HepG2 (cell line): ENCODE results near the gene ZMIZ1. TPM values are rescaled to one million over a fixed set of nuclear protein-coding genes. Genes with fewer than 3 reads are reported as not detected.

Experiments
- ATAC-seq: fragments of 200-7000 bp; cut with Tn5 transposase; 3 replicates; pipeline ENCODE4 v1.9.1; 2020; ENCODE audit warnings: mild to moderate bottlenecking, moderate library complexity
- BruUV-seq: library from RNA; stranded (reverse); fragments of 400-500 nt; replicated peaks from 2 replicates; lab custom pipeline; 2021; lab: Mats Ljungman, UMichigan
- CTCF ChIA-PET: fragments of 300-600 bp; formaldehyde crosslinking; extraction: SDS; loops from one replicate; lab custom pipeline; 2021; ENCODE audit warnings: low total read pairs, inconsistent platforms, low intra/inter-chr PET ratio; lab: Yijun Ruan, JAX
- POLR2A ChIA-PET: fragments of 350-600 bp; sonication (Branson Sonifier 250); formaldehyde crosslinking; loops from one replicate; lab custom pipeline; 2020; ENCODE audit warnings: antibody characterized with exemption, inconsistent platforms; lab: Yijun Ruan, JAX
- DNase-seq: peaks from one replicate; pipeline ENCODE4 v3.0.0-alpha.2; 2015; ENCODE audit warnings: low spot score
- FAIRE-seq: peaks from 3 replicates; lab custom pipeline; 2011; peaks lifted over from hg19 to GRCh38; lab: Jason Lieb, UNC
- H2AFZ ChIP-seq: one replicate; pipeline ENCODE4 v1.6.1; 2011; ENCODE audit warnings: low read length, inconsistent platforms
- H3K27ac ChIP-seq: fragments of 300-600 bp; 3 replicates; pipeline ENCODE4 v1.8.0; 2011; ENCODE audit warnings: mixed run types, mild to moderate bottlenecking, mixed read lengths, low read length, inconsistent platforms; ENCODE audit not compliant: insufficient read depth; ENCODE audit errors: extremely low read length
- H3K27me3 ChIP-seq, 2 experiments: fragments of 200-600 bp in 1 of 2; 2 replicates in 1 of 2; 3 replicates in 1 of 2; pipeline versions ENCODE4 v1.6.0 to v1.8.0; 2011; ENCODE audit warnings: low read length in 2 of 2, mild to moderate bottlenecking in 2 of 2, moderate library complexity in 2 of 2, inconsistent platforms in 1 of 2; ENCODE audit not compliant: insufficient read depth in 2 of 2, control insufficient read depth in 1 of 2
- H3K36me3 ChIP-seq, 2 experiments: fragments of 200-600 bp in 1 of 2; replicated peaks in 1 of 2; 2 replicates in 1 of 2; 3 replicates in 1 of 2; pipeline versions ENCODE4 v1.5.1 to v1.8.0; 2011; ENCODE audit warnings: low read length in 2 of 2, inconsistent platforms in 1 of 2; ENCODE audit not compliant: insufficient read depth in 2 of 2, control insufficient read depth in 1 of 2
- H3K4me1 ChIP-seq: 2 replicates; pipeline ENCODE4 v1.5.1; 2012; ENCODE audit warnings: low read length, inconsistent platforms; ENCODE audit not compliant: insufficient read depth
- H3K4me2 ChIP-seq: 2 replicates; pipeline ENCODE4 v1.6.0; 2011; ENCODE audit warnings: low read depth, low read length, inconsistent platforms
- H3K4me3 ChIP-seq, 3 experiments: fragments of 200-600 bp in 1 of 3; sonication (generic), shearing (Covaris generic) in 1 of 3; replicated peaks in 1 of 3; 2 replicates each; pipeline ENCODE4 v1.5.1; 2011 to 2016; ENCODE audit warnings: low read length in 3 of 3, inconsistent platforms in 2 of 3, low read depth in 2 of 3, mild to moderate bottlenecking in 2 of 3, control low read depth in 1 of 3, mixed read lengths in 1 of 3; ENCODE audit not compliant: insufficient read depth in 1 of 3
- H3K79me2 ChIP-seq: one replicate; pipeline ENCODE4 v1.6.1; 2011; ENCODE audit warnings: low read length, inconsistent platforms; ENCODE audit not compliant: insufficient read depth
- H3K9ac ChIP-seq: 2 replicates; pipeline ENCODE4 v1.6.0; 2011; ENCODE audit warnings: mild to moderate bottlenecking, low read depth, low read length, inconsistent platforms; ENCODE audit not compliant: insufficient read depth
- H3K9me3 ChIP-seq: 2 replicates; pipeline ENCODE4 v1.5.1; 2012; ENCODE audit warnings: mild to moderate bottlenecking, low read length
- H4K20me1 ChIP-seq: 2 replicates; pipeline ENCODE4 v1.6.0; 2011; ENCODE audit warnings: inconsistent platforms, mild to moderate bottlenecking, low read length, moderate library complexity; ENCODE audit not compliant: insufficient read depth
- CEBPZ ChIP-seq: IDR thresholded peaks from 2 replicates; pipeline ENCODE4 v1.6.1; 2012; ENCODE audit warnings: low read length, improper control_type of control experiment
- FOXC1 ChIP-seq: sonication (generic); formaldehyde crosslinking; IDR thresholded peaks from 2 replicates; pipeline ENCODE4 v1.8.0; 2022; ENCODE audit warnings: mild to moderate bottlenecking, missing genetic modification reagents, borderline replicate concordance
- GTF3A ChIP-seq: sonication (generic); formaldehyde crosslinking; conservative IDR thresholded peaks from 2 replicates; pipeline ENCODE4 v1.4.0; 2020; ENCODE audit warnings: mild to moderate bottlenecking, missing genetic modification reagents
- MAFG ChIP-seq: sonication (generic); formaldehyde crosslinking; IDR thresholded peaks from 2 replicates; pipeline ENCODE4 v1.5.1; 2020; ENCODE audit warnings: mild to moderate bottlenecking, missing genetic modification reagents
- PBX2 ChIP-seq: IDR thresholded peaks from 2 replicates; pipeline ENCODE4 v1.6.1; 2016; ENCODE audit warnings: control low read depth
- THAP8 ChIP-seq: sonication (generic); formaldehyde crosslinking; IDR thresholded peaks from 2 replicates; pipeline ENCODE4 v1.5.1; 2020; ENCODE audit warnings: missing genetic modification reagents, mild to moderate bottlenecking, borderline replicate concordance
- THRA ChIP-seq: sonication (generic); formaldehyde crosslinking; IDR thresholded peaks from 2 replicates; pipeline ENCODE4 v1.4.0; 2020; ENCODE audit warnings: missing genetic modification reagents, borderline replicate concordance
- ZBTB21 ChIP-seq: sonication (generic); formaldehyde crosslinking; IDR thresholded peaks from 2 replicates; pipeline ENCODE4 v1.4.0; 2020; ENCODE audit warnings: missing genetic modification reagents
- ZNF354B ChIP-seq: sonication (generic); formaldehyde crosslinking; IDR thresholded peaks from 2 replicates; pipeline ENCODE4 v1.8.0; 2022; ENCODE audit warnings: mild to moderate bottlenecking, missing genetic modification reagents
- ZNF562 ChIP-seq: sonication (generic); formaldehyde crosslinking; IDR thresholded peaks from 2 replicates; pipeline ENCODE4 v1.8.0; 2022; ENCODE audit warnings: missing genetic modification reagents, borderline replicate concordance
- ZNF572 ChIP-seq: sonication (generic); formaldehyde crosslinking; IDR thresholded peaks from 2 replicates; pipeline ENCODE4 v1.5.1; 2020; ENCODE audit warnings: mild to moderate bottlenecking, missing genetic modification reagents
- ZNF609 ChIP-seq: sonication (generic); formaldehyde crosslinking; IDR thresholded peaks from 2 replicates; pipeline ENCODE4 v1.4.0; 2020; ENCODE audit warnings: mild to moderate bottlenecking, missing genetic modification reagents, borderline replicate concordance
- ZNF724P ChIP-seq: sonication (generic); formaldehyde crosslinking; IDR thresholded peaks from 2 replicates; pipeline ENCODE4 v1.8.0; 2022; ENCODE audit warnings: missing genetic modification reagents, borderline replicate concordance
- ZNF777 ChIP-seq: sonication (generic); formaldehyde crosslinking; IDR thresholded peaks from 2 replicates; pipeline ENCODE4 v1.4.0; 2020; ENCODE audit warnings: missing genetic modification reagents
- WGBS: methylation state at CpG from one replicate; pipeline ENCODE4 v1.1.6; 2017; ENCODE audit warnings: low lambda C conversion rate; 5-methylcytosine and 5-hydroxymethylcytosine counted together
- in situ Hi-C: cut with HindIII; loops from 2 replicates; pipeline ENCODE4 v1.10.0; 2017; ENCODE audit warnings: low pct_unique_long_range_greater_than_20kb; ENCODE audit not compliant: extremely low pct_ligation_motif_present
- intact Hi-C: fragments of 100-400 bp; cut with micrococcal nuclease; formaldehyde crosslinking; loops from one replicate; pipeline ENCODE4 v1.10.0; 2022; ENCODE audit not compliant: unreplicated experiment
- polyA plus RNA-seq, 8 experiments: library from polyadenylated mRNA; depleted of rRNA in 3 of 8; stranded (reverse) in 7 of 8; unstranded in 1 of 8; fragments of >200 nt; fragmentation: Illumina TruSeq in 4 of 8; extraction: Trizol in 4 of 8; gene quantifications; 2 replicates each; pipeline versions ENCODE4 v1.2.1 to v1.2.3, GENCODE V29; 2011 to 2016; ENCODE audit warnings: low read depth in 4 of 8, missing spikeins in 1 of 8, mixed read lengths in 1 of 8; ENCODE audit not compliant: insufficient read depth in 1 of 8
- total RNA-seq, 5 experiments: library from RNA; depleted of rRNA; stranded (reverse); fragments of >200 nt; fragmentation: Illumina TruSeq; extraction: Trizol; gene quantifications; 2 replicates each; pipeline ENCODE4 v1.2.3, GENCODE V29; 2016; ENCODE audit warnings: low read depth in 1 of 5

The ZMIZ1 gene
- total and polyA plus RNA-seq, 2 of the 13 experiments (the other 11 are each of a cell fraction or from before 2014, with no cell fraction given) = 5.3 to 10.2 TPM

GRCh38 chr10:79224992-79225391 is 156.2 kb downstream of the ZMIZ1 start:
- Histone ChIP-seq H3K4me2 (no peak overlapping the region), H3K79me2 (no peaks in the 10 kb centered on the region), H3K27me3 (no peaks in the 10 kb centered on the region), H3K4me1 (peaks cover 8% of the 10 kb centered on the region; the same call in 1 of the 2 replicates), H2AFZ (no peak overlapping the region), H3K9ac (no peak overlapping the region), H3K4me3 (no peak overlapping the region), H3K36me3 (peaks cover 53 to 88% of the 10 kb centered on the region in 2 experiments), H3K27ac (no peak overlapping the region), H3K9me3 (no peaks in the 10 kb centered on the region), H4K20me1 (peaks cover 7% of the 10 kb centered on the region; the same call in 1 of the 2 replicates)
- ChIA-PET POLR2A (no interaction called here), CTCF (no interaction called here)
- intact Hi-C loops = no loop called here
- DNase-seq = no peak
- in situ Hi-C loops = no loop called here
- 96% methylated on average over 5 of the region's 5 CpGs for WGBS
- no TSS peak for BruUV-seq
- no peak for FAIRE-seq
- ATAC-seq = no peak
- TF ChIP-seq ZBTB21 (CRISPR knock-in tag) (no peak), ZNF354B (no peak), ZNF777 (CRISPR knock-in tag) (no peak), GTF3A (no peak), ZNF609 (CRISPR knock-in tag) (no peak), THRA (CRISPR knock-in tag) (no peak), ZNF572 (CRISPR knock-in tag) (no peak), ZNF562 (no peak), PBX2 (CRISPR knock-in tag) (no peak), THAP8 (CRISPR knock-in tag) (no peak), ZNF724P (CRISPR knock-in tag) (no peak), FOXC1 (CRISPR knock-in tag) (no peak), MAFG (CRISPR knock-in tag) (no peak), CEBPZ (no peak)
